NK-92 (cell line): ENCODE results near the gene AAMDC.
A peak's percentile ranks its signal among the peaks of the same experiment; 100 is the strongest.

Experiments
- DNase-seq: peaks from one replicate; lab custom pipeline; 2025; ENCODE audit not compliant: unreplicated experiment; lab: John Stamatoyannopoulos, UW

The AAMDC gene

DNA sequence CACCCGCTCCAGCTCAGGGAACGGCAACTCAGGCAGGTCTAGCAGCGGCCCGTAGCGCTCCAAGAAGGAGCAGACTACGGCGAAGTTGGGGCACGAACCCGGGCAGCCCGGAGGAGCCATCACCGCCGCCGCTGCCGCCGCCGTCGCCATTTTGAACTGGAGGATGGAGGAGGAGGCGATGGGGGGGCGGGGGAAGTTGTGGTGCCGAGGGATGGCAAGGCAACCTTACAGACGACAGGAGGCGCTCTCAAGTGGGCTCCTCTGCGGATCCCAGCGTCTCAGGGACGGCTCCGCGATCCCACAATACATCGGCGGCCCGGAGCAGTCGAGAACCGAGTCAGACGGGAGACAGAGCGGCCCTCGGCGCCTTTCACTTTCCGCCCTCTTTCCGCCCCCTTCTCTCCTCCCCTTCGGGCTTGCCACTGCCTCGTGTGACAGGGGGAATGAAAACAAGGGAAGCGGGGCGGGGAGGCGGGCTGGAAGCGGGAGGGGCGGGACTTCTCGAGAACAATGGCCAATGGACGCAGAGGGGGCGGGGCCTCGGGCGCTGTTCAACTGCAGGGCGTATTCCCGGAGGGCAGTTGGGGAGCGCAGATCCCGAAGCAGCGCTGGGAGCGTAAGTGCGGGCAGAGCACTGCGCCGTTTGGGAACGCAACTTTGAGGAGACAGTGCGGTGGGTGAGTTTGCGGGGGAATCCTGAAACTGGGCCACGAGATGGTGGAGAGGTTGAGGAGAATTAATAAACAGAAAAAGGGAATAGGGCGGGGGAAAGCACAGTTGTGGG lies at the start of gene AAMDC, which contains the start of gene RSF1:
TSS of gene AAMDC (plus strand) at position 580 of the 784 bp plus-strand sequence. CDS start 21,353 bp downstream, outside the sequence.
TSS of gene RSF1 (minus strand) at position 158 of the 784 bp plus-strand sequence. CDS start at position 150, 8 bp downstream.
- DNase-seq = peak; percentile 81

DNA sequence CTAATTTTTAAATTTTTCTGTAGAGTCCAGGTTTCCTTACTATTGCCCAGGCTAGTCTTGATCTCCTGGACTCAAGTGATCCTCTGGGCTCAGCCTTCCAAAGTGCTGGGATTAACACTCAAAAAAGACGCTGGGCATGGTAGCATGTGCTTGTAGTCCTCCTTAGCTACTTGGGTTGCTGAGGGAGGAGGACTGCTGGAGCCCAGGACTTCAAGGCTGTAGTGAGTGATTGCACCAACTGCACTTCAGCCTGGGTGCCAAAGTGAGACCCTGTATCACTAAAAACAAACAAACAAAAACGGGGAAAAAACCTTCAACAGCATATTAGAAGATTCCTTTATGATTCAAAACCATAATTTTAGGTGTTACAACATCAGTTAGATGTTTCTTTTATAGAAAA lies 45.0 kb upstream of the AAMDC start:
- DNase-seq = no peak

DNA sequence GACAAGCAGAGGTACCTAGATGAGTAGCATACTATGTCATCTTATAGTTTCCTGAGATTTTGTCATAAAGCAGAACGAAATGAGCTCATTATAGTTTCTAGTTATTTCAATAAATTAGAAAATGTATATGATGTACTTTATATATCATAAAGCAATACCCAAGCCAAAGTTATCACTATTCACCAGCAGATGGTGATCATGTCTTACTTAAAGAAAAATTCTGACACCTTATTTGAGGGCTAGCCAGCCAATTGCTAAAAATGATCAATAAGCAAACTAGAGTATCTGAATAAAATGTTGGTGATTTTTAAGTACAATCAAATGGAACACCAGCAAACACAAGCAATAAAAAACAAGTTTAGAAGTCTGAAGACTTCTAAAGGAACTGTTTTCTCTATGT lies 44.5 kb upstream of the AAMDC start:
- DNase-seq = no peak

DNA sequence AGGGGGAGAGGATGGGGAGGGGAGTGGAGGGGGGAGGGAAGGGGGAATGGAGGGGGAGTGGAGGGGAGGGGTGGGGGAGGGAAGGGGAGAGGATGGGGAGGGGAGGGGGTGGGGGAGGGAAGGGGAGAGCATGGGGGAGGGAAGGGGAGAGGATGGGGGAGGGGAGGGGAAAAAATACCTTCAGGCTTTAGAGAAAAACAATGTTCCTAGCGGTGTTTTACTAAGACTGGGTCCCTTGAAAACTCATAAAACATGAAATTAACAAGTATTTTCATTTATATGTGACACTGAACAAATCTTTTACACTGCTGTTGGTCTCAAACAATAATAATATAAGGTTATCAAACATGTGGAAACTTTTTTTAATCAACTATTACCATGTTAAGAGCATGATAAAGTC lies 42.8 kb upstream of the AAMDC start:
- no peak for DNase-seq

DNA sequence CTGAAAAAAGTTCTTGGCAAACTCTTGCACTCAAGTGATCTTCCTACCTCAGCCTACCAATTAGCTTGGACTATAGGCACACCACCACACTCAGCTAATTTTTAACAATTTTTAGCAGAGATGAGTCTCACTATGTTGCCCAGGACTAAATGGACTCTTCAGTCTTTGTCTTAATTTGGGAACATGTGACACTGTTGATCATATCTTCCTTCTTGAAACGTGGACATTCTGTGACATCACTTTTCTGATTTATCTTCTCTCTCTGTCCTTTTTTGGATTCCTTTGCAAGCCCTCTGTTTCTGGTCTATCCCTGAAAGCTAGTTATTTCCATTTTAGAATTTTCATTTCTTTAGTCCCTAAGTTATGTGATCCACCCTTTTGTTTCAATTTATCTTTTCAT lies 42.4 kb upstream of the AAMDC start:
- DNase-seq = no peak

DNA sequence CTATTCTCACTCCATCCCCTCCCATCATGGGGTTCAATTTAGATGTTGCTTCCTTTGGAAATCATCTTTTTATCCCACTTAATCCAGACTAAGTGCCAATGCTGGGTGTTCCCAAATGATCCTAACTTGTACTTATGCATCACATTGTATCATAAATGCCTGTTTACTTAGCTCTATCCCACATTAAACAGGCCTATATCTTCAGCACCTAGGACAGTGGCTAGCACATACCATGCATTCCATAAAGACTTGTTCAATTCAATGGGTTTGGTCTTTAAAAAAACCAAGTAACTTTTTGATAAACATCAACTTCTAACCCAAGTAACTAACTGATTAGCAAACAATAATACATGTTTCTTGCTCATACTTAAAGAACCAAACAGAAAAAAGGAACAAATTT lies 41.0 kb upstream of the AAMDC start:
- no peak for DNase-seq

DNA sequence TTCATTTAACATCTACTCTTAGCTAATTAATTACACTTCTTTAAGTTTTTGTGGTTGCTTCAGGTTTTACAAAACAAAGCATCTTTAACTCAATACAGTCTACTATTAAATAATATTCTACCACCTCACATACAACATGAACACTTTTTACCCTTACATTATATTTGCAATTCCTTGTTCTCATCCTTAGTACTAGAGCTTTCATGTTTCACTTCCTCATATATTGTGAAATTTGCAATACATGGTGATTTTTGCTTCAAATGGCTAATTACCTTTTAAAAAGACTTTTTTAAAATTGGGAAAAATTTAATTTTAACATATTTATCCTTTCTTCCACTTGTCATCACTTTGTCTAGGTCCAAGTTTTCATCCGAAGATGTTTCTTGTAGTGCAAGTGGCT lies 37.9 kb upstream of the AAMDC start:
- DNase-seq = no peak

DNA sequence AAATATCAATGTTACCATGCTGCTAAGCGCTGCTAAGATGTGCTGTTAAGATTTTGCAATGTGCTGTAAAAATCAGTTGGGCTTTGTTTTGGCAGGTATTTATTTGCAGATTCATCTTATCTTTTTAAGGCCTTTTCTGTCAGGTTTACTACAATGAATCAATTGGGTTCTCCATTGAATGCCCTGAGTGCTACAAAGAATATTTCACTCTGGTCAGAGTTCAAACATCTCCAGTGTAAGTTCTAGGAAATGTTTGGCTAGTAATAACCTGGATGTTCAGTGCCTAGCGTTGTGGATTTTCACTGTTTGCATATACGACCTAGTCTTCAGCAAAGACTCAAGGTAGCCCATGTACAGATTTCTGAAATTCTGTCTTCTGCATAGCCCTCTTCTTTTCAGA lies 36.4 kb upstream of the AAMDC start:
- no peak for DNase-seq

DNA sequence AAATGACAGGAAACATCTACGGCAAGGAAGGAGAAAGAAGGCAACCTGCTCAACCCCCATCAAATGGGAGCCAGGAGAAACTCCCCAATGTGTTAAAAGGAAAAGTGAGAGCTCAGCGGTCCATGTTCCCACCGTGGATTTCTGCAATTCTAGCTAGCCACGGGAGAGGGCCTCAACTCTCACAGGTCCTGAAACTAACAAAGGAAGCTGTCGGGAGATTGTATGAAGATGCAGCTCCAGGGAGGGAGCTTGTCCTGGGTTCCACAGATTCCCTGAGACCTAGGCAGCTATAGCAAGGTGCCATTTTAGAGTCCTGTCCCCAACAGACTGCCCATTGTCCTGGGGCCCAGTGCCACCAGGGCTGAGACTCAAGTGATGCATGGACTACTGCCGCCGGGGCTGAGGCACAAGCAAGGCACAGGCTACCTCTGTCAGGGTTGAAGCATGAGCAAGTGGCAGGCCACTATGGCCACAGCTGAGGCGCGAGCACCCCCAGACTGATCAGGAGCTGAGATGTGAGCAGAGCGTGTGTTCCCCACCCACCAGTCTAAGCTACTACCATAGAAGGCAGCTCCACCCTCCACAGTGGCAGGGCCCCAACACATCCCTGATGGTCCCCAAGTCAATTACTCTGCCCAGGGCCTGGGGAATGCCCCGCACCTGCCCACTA lies 31.7 kb upstream of the AAMDC start:
- no peak for DNase-seq

DNA sequence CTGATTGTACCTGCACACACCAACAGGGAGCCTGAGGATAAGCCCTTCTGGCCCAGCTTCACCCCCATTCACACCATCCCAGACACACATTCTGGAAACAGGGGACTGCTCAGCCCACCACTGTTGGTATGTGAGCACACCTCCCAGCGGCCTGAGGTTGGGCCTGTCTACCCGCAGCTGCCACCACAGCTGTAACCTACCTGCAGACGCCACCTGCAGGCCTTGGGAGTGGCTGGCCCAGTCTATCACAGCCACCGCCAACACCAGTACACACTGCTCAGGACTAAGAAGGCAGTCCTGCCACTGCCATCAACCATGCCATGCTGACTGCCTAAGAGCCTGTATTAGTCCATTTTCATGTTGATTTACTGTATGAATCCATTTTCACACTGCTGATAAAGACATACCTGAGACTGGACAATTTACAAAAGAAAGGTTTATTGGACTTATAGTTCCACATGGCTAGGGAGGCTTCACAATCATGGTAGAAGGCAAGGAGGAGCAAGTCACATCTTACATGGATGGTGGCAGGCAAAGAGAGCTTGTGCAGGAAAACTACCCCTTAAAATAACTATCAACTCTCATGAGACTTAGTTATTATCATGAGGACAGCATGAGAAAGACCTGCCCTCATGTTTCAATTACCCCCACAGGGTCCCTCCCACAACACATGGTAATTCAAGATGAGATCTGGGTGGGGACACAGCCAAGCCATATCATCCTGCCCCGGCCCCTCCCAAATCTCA lies 31.0 kb upstream of the AAMDC start:
- no peak for DNase-seq

DNA sequence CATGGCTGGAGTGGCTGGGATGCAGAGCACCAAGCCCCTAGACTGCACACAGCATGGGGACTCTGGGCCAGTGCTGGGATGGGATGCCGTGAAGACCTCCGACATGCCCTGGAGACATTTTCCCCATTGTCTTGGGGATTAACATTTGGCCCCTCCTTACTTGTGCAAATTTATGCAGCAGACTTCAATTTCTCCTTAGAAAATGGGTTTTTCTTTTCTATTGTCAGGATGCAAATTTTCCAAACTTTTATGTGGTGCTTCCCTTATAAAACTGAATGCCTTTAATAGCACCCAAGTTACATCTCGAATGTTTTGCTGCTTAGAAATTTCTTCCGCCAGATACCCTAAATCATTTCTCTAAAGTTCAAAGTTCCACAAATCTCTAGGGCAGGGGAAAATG lies 29.6 kb upstream of the AAMDC start:
- DNase-seq = no peak

DNA sequence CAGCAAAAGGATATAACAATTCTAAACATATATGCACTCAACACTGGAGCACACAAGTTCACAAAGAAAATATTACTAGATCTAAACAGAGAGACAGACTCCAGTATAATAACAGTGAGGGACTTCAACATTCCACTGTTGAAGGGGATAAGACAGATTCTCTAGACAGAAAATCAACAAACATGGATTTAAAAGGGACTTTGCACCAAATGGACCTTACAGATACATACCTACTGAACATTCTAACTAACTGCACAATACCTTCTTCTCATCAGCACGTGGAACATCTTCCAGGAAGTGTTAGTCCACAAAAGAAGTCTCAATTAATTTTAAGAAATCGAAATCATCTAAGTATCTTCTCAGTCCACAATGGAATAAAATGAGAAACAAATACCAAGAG lies 27.0 kb upstream of the AAMDC start:
- no peak for DNase-seq

DNA sequence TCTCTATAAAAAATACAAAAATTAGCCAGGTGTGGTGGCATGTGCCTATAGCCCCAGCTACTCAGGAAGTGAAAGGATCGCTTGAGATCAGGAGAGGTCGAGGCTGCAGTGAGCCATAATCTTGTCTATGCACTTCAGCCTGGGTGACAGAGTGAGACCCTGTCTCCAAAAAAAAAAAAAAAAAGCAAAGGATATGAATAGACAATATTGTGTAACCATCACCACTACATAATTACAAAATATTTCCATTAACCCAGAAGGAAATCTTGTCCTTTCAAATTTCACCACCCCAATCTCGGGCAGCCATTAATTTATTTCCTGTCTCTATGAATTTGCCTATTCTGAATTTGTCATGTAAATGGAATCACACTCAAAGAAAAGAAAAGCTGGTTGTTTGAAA lies 21.6 kb upstream of the AAMDC start:
- no peak for DNase-seq

DNA sequence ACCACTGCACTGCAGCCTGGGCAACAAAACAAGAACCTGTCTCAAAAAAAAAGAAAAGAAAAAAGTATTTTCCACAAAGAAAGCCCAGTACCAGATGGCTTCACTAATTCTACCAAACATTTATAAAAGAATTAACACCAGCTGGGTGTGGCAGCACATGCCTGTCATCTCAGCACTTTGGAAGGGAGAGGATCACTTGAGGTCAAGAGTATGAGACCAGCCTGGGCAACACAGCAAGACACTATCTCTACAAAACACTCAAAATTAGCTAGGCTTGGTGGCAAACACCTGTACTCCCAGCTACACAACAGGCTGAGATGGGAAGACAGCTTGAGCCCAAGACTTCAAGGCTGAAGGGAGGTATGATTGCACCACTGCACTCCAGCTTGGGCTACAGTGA lies 20.5 kb upstream of the AAMDC start:
- no peak for DNase-seq

DNA sequence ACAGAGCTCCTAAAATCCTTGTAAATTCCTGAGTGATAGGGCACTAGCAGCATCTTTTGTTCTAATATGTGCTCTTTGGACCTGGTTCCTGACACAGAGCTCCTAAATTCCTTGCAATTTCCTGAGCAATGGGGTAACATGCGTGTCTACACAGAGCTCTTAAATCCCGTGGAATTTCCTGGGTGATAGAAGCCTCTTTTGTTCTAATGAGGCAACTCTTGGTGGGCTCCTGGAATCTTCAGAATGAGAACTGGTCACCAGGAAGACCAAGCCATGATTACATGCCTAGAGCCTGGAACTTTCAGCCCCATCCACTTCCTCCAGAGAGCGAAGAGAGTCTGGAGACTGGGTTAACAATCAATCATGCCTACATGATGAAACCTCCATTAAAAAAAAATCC lies 19.5 kb upstream of the AAMDC start:
- DNase-seq = no peak

DNA sequence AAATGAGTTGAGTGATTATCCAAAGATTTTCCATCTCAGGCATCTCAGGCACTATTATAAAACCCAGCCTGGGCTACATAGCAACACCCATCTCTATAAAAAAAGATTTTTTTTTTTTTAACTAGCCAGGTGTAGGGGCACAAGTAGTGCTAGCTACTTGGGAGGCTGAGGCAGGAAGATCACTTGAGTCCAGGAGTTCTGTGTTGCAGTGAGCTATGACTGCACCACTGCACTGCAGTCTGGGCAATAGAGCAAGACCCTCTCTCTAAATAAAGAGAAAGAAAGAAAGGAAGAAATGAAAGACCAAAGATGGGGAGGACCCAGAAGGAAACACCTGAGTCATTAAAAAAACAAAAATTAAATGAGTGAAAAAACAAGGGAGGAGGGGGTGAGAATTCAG lies 14.5 kb upstream of the AAMDC start:
- DNase-seq = no peak

DNA sequence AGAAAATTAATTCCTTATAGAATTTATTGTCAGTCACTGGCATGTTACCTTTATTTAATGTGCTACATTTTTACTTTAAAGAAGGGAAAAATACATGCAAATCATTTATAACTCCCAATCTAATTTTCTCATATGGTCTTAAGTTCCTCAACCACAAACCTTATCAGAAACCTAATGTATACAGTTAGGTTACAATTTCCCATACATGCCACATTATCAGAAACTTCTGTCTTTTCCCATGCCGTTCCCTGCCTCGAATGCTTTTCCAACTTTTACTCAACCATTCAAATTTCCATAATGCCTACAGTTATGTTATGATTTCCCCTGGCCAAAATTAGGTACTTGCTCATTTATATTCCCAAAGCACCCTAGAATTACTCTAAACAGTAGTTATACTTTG lies 14.0 kb upstream of the AAMDC start:
- no peak for DNase-seq

DNA sequence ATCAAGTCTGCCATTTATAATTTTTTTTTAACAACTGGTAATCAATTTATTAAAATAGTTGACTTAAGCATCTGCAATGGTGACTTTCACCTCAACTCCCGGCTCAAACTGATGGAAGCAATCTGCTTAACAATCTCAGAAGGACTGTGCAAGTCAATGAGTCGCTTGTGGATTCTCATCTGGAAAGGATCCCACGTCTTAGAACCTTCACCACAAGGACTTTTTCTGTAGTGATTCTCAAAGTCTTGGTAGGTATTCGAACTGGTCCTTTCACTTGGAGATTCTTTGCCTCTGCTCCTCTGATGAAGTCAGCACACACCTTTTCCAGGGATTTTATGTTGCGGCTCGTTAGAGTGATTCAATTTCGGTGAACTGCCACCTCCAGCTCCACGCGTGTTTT lies 7.7 kb upstream of the AAMDC start:
- no peak for DNase-seq

DNA sequence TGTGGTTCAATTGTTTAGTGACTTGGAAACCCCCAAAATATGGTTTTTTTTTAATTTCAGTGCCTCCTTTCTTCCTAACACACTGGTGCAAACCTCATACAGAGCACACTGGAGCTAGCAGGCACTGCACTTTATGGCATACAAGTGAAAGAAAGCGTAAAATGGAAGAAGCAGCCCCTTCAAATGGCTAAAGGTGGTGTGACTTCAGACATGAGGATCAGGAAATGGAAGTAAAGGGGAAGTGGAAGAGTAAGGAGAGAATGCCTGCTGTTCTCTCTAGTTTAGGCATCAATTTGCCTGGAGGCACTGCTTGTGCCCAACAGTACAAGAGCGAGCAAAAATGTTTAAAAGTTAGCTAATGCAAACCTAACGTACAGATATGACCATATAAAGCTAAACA lies 6.1 kb upstream of the AAMDC start:
- DNase-seq = no peak

DNA sequence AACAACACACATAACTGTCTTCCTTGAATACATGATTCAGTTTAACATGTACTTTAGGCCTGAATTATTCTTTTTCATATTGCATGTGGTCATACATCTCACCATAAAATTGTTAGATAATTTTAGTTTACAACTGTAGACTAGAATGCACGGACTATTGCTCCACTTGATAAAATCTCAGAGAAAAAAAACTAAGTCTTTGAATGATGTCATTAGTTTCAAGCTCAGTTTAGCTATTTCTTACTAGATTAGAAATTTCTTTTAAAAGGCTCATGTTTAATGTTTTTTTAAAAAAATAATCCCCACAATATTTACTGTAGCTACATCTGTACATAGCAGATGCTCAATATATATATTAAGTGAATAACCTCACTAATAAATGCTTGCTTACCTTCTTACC lies 5.5 kb upstream of the AAMDC start:
- DNase-seq = no peak

DNA sequence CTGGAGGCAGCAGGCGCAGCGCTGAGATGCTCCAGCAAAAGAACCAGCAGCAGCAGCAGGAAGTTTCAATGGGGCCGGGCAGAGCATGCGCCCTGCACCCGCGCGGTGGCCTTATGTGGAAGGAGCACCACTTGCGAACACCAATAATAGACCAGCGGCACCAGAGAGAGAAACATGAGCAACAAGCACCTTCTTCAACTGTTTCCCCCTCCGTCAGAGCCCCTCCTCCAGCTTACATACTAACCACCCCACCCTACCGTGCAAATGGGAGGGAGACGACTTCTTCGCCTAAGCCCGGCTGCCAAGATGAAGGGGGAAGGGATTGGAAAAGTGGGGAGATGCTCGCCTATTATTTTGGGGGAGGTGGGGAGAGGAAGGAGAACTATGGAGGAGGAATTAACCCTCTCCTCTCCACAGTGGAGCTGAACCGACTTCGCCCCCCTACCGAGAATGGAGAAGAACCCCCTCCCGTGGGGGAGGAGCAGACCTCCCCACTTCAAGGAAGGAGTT lies 1.5 kb upstream of the AAMDC start:
- peak; percentile 15 for DNase-seq
